ENCODE measurements around the gene PTTG1IP.

The PTTG1IP gene

GRCh38 chr21:44900559-44901251, 27.2 kb upstream of the PTTG1IP start:
- Histone ChIP-seq H3K27ac (ENCODE audit: low read depth, low read length) (no peak overlapping the region), H3K9me3 (ENCODE audit: insufficient read depth, low read depth, low read length) (no peaks in the 10 kb centered on the region), H3K4me1 (ENCODE audit: insufficient read depth, low read length) (no peaks in the 10 kb centered on the region), H3K9ac (ENCODE audit: low read depth, low read length) (no peak overlapping the region), H3K36me3 (ENCODE audit: insufficient read depth, low read length) (no peaks in the 10 kb centered on the region), H3K4me3 (ENCODE audit: low read length) (no peak overlapping the region), H3K27me3 (ENCODE audit: insufficient read depth, low read length) (no peaks in the 10 kb centered on the region)
- WGBS = 91% methylated on average over 28 of the region's 28 CpGs

GRCh38 chr21:44899768-44900558, 26.5 kb upstream of the PTTG1IP start:
- 88% methylated on average over 37 of the region's 37 CpGs for WGBS
- Histone ChIP-seq H3K27me3 (ENCODE audit: insufficient read depth, low read length) (no peaks in the 10 kb centered on the region), H3K36me3 (ENCODE audit: insufficient read depth, low read length) (no peaks in the 10 kb centered on the region), H3K27ac (ENCODE audit: low read depth, low read length) (no peak overlapping the region), H3K4me3 (ENCODE audit: low read length) (no peak overlapping the region), H3K4me1 (ENCODE audit: insufficient read depth, low read length) (no peaks in the 10 kb centered on the region), H3K9me3 (ENCODE audit: insufficient read depth, low read depth, low read length) (no peaks in the 10 kb centered on the region), H3K9ac (ENCODE audit: low read depth, low read length) (no peak overlapping the region)

- Histone ChIP-seq H3K4me1 (ENCODE audit: insufficient read depth, low read length) (no peaks in the 10 kb centered on the region), H3K27me3 (ENCODE audit: insufficient read depth, low read length) (no peaks in the 10 kb centered on the region), H3K27ac (ENCODE audit: low read depth, low read length) (no peak overlapping the region), H3K9ac (ENCODE audit: low read depth, low read length) (no peak overlapping the region), H3K4me3 (ENCODE audit: low read length) (no peak overlapping the region), H3K36me3 (ENCODE audit: insufficient read depth, low read length) (no peaks in the 10 kb centered on the region), H3K9me3 (ENCODE audit: insufficient read depth, low read depth, low read length) (no peaks in the 10 kb centered on the region)
- 90% methylated on average over 49 of the region's 49 CpGs for WGBS
Measured at GRCh38 chr21:44898851-44899767, 25.6 kb upstream of the PTTG1IP start.

- Histone ChIP-seq H3K36me3 (ENCODE audit: insufficient read depth, low read length) (no peaks in the 10 kb centered on the region), H3K4me3 (ENCODE audit: low read length) (no peak overlapping the region), H3K9me3 (ENCODE audit: insufficient read depth, low read depth, low read length) (no peaks in the 10 kb centered on the region), H3K27me3 (ENCODE audit: insufficient read depth, low read length) (no peaks in the 10 kb centered on the region), H3K9ac (ENCODE audit: low read depth, low read length) (no peak overlapping the region), H3K27ac (ENCODE audit: low read depth, low read length) (no peak overlapping the region), H3K4me1 (ENCODE audit: insufficient read depth, low read length) (no peaks in the 10 kb centered on the region)
- 84% methylated on average over 13 of the region's 13 CpGs for WGBS
Measured at GRCh38 chr21:44898011-44898488, 24.6 kb upstream of the PTTG1IP start.

GRCh38 chr21:44897326-44898010, 24.0 kb upstream of the PTTG1IP start:
- no peaks in the 10 kb centered on the region for H3K4me1 ChIP-seq (ENCODE audit: insufficient read depth, low read length)
- 81% methylated on average over 21 of the region's 21 CpGs for WGBS

GRCh38 chr21:44896561-44897286, 23.2 kb upstream of the PTTG1IP start:
- Histone ChIP-seq H3K4me3 (ENCODE audit: low read length) (no peak overlapping the region), H3K9me3 (ENCODE audit: insufficient read depth, low read depth, low read length) (no peaks in the 10 kb centered on the region), H3K27me3 (ENCODE audit: insufficient read depth, low read length) (0 out of 2 replicates have a peak, but pooled peaks cover 2% of the 10 kb centered on the region), H3K9ac (ENCODE audit: low read depth, low read length) (no peak overlapping the region), H3K36me3 (ENCODE audit: insufficient read depth, low read length) (no peaks in the 10 kb centered on the region), H3K4me1 (ENCODE audit: insufficient read depth, low read length) (no peaks in the 10 kb centered on the region), H3K27ac (ENCODE audit: low read depth, low read length) (no peak overlapping the region)
- 90% methylated on average over 25 of the region's 25 CpGs for WGBS

More at GRCh38 chr21:44897326-44898010, 24.0 kb upstream of the PTTG1IP start:
- no peak overlapping the region for H3K4me3 ChIP-seq (ENCODE audit: low read length)
- H3K36me3 ChIP-seq (ENCODE audit: insufficient read depth, low read length) = no peaks in the 10 kb centered on the region
- no peaks in the 10 kb centered on the region for H3K27me3 ChIP-seq (ENCODE audit: insufficient read depth, low read length)
- no peak overlapping the region for H3K27ac ChIP-seq (ENCODE audit: low read depth, low read length)
- H3K9ac ChIP-seq (ENCODE audit: low read depth, low read length) = no peak overlapping the region
- no peaks in the 10 kb centered on the region for H3K9me3 ChIP-seq (ENCODE audit: insufficient read depth, low read depth, low read length)

- WGBS = 95% methylated on average over 11 of the region's 11 CpGs
- H3K36me3 ChIP-seq (ENCODE audit: insufficient read depth, low read length) = no peaks in the 10 kb centered on the region
- no peak overlapping the region for H3K4me3 ChIP-seq (ENCODE audit: low read length)
- H3K27ac ChIP-seq (ENCODE audit: low read depth, low read length) = no peak overlapping the region
- no peaks in the 10 kb centered on the region for H3K4me1 ChIP-seq (ENCODE audit: insufficient read depth, low read length)
- 0 out of 2 replicates have a peak, but pooled peaks cover 2% of the 10 kb centered on the region for H3K27me3 ChIP-seq (ENCODE audit: insufficient read depth, low read length)
- no peaks in the 10 kb centered on the region for H3K9me3 ChIP-seq (ENCODE audit: insufficient read depth, low read depth, low read length)
- no peak overlapping the region for H3K9ac ChIP-seq (ENCODE audit: low read depth, low read length)
Measured at GRCh38 chr21:44895859-44896258, 22.4 kb upstream of the PTTG1IP start.

GRCh38 chr21:44894687-44895302, 21.3 kb upstream of the PTTG1IP start:
- no peak overlapping the region for H3K27ac ChIP-seq (ENCODE audit: low read depth, low read length)
- H3K4me1 ChIP-seq (ENCODE audit: insufficient read depth, low read length) = no peaks in the 10 kb centered on the region
- no peak overlapping the region for H3K4me3 ChIP-seq (ENCODE audit: low read length)
- H3K27me3 ChIP-seq (ENCODE audit: insufficient read depth, low read length) = 0 out of 2 replicates have a peak, but pooled peaks cover 2% of the 10 kb centered on the region
- H3K9ac ChIP-seq (ENCODE audit: low read depth, low read length) = no peak overlapping the region
- no peaks in the 10 kb centered on the region for H3K36me3 ChIP-seq (ENCODE audit: insufficient read depth, low read length)
- WGBS = 90% methylated on average over 19 of the region's 19 CpGs
- no peaks in the 10 kb centered on the region for H3K9me3 ChIP-seq (ENCODE audit: insufficient read depth, low read depth, low read length)

GRCh38 chr21:44893948-44894656, 20.6 kb upstream of the PTTG1IP start:
- H3K4me1 ChIP-seq (ENCODE audit: insufficient read depth, low read length) = no peaks in the 10 kb centered on the region
- H3K9me3 ChIP-seq (ENCODE audit: insufficient read depth, low read depth, low read length) = no peaks in the 10 kb centered on the region
- H3K36me3 ChIP-seq (ENCODE audit: insufficient read depth, low read length) = no peaks in the 10 kb centered on the region
- no peak overlapping the region for H3K9ac ChIP-seq (ENCODE audit: low read depth, low read length)
- H3K27me3 ChIP-seq (ENCODE audit: insufficient read depth, low read length) = 0 out of 2 replicates have a peak, but pooled peaks cover 2% of the 10 kb centered on the region
- no peak overlapping the region for H3K27ac ChIP-seq (ENCODE audit: low read depth, low read length)
- no peak overlapping the region for H3K4me3 ChIP-seq (ENCODE audit: low read length)
- 91% methylated on average over 15 of the region's 15 CpGs for WGBS
